Stimulated activated CD4-positive, alpha-beta T cell treated with anti-CD3 and anti-CD28 coated beads, Interleukin-2, amount 100 ng/mL, for 24 hours (primary cell): Measurements from ENCODE around the gene SPEM3.
A peak's percentile ranks its signal among the peaks of the same experiment; 100 is the strongest.

Experiments used
- DNase-seq, 2 donors: peaks; one replicate each; pipeline ENCODE4 v3.0.0-alpha.2; 2020

The SPEM3 gene

DNA sequence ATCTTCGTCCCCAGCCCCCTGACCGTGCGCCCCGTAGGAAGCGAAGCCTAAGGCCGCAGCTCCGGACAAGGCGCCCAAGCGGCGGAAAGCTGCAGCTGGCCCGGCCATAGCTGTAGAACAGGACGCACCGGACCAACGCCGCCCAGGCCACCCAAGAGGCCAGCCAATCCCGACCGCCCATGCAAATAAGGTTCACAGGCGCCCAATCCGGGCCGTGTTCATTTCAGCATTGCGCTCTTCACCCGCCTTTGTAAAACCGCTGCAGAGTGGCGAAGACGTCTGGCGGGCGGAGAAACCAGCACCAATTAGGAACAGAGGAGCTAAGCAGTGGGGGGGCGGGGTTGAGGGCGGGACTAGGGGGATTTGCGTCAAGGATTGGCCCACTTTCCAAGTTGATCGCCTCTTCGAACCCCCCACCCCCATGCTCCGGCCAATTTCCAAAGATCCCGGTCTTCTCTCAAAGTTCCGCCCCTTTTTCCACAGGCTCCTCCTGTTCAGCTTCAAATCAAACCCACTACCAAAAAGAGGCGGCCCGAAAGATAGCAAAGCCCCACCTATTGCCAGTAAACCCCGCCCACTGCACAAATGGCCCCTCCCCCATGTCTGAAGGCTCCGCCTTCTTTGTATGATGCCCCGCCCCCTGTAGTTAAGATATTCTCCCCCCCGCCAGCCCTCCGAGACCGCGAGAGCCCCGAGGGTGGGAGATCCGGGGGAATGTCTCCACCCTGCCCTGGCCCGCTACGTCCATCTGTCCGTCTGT is 24.5 kb upstream of the SPEM3 start, which contains the start of gene TMEM256:
TSS of gene TMEM256 (minus strand) at position 121 of the 760 bp plus-strand sequence. CDS start at position 108, 13 bp downstream.
- peak; percentile 94 to 95 for DNase-seq

DNA sequence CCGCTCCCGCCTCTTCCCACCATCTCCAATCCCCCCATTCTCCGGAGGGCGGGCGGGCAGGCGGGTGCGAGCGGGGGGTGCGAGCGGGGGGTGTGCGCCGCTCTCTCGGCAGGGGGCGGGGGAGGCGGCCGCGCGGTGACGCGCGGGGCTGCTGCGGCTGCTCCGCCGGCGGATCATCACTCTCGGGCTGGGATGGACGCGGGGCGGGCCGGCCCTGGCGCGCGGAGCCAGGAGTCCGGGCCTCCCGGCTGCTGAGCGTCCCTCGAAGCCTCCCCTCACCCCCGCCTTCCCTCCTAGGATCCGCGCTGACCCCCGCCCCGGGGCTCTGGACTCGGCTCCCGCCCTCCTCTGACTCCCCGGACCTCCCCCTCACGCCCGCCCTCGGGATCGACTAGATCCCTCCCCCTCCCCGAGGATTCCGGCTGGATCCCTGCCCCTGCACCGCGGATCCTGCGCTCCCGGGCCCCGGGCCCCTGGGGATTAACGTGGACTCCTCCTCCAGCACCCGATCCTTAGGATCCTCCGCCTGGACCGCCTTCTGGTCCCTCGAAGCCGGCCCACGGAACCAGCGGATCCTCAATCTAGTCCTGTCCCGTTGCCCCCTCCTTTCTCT is 23.8 kb upstream of the SPEM3 start:
- peak in 1 of 2 donors; percentile 68 for DNase-seq

DNA sequence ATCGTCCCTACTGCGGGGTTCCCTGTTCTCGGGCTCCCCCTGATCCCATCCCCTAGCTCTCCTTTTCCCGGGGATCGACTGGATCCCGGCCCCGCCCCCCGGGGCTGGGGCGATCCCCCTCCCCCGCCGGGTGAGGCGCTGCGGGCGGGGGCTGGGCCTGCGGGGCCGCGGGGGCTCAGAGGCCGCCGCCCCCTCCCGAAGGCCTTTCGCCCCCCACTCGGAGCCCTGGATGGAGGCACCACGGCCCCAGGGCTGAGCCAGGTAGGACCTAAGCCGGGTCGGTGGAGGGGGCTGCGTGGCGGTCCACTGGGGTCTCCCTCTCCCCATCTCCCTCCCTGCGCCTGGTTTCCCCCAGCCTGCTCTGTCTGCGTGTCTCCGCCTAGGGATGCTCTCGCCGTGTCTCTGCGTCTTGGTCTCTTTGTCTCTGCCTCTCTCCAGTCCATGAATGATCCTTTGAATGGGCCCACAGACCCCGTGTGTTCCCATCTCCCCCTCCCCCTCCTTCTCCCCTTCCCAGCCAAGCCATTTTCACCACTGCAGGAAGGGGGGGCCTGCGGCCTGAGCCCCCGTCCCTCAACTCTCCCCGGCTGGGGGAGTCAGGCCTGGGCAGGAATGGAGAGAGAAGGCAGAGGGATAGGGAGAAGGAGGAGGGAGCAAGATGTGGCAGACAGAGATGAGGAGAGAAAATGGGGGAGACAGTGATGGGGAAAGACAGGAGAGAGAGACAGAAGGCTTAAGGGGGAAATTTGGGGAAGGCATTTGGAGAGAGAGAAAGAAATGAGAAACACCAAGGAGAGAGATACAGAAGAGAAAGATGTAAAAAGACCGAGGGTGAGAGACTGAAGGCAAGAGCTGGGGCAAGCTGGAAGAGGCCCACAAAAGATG is 23.1 kb upstream of the SPEM3 start:
- DNase-seq, result no peak

DNA sequence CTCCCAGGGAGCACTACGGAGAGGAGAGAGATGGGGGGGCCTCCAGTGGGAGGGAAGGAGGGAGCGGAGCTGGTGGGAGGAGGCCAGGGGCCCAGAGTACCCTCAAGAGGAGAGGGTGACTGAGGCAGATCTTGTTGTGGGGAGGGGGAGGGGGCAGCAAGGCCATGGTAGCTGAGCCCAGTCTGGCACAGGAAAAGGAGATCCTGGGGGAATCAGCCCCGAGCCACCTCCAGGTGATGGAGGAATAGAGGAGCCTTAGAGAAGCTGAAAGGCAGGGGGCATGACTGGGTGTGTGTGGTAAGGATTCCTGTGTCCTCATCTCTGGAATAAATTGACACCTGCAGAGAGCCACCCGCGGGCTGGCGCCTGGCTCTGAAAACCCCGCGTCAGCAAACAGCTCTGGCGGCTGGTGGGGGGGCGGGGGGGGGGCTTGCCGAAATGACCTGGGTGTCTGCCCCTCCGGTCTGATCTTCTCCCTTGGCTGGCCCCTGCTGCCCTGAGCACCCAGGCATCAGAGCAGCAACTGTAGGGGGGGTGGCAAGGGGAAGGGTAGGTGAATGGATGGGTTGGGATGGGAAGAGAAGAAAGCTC is 22.3 kb upstream of the SPEM3 start:
- no peak for DNase-seq

- no peak for DNase-seq
These were observed 21.6 kb upstream of the SPEM3 start for GRCh38 chr17:7407082-7407481.

GRCh38 chr17:7407485-7408251 is 21.0 kb upstream of the SPEM3 start, which contains the start of gene NLGN2:
Gene NLGN2 (plus strand): TSS chr17:7407845. CDS start chr17:7408256, 411 bp downstream.
- no peak for DNase-seq

DNA sequence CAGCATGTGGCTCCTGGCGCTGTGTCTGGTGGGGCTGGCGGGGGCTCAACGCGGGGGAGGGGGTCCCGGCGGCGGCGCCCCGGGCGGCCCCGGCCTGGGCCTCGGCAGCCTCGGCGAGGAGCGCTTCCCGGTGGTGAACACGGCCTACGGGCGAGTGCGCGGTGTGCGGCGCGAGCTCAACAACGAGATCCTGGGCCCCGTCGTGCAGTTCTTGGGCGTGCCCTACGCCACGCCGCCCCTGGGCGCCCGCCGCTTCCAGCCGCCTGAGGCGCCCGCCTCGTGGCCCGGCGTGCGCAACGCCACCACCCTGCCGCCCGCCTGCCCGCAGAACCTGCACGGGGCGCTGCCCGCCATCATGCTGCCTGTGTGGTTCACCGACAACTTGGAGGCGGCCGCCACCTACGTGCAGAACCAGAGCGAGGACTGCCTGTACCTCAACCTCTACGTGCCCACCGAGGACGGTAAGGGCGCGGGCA is 20.4 kb upstream of the SPEM3 start:
- peak in 1 of 2 donors; percentile 25 for DNase-seq

DNA sequence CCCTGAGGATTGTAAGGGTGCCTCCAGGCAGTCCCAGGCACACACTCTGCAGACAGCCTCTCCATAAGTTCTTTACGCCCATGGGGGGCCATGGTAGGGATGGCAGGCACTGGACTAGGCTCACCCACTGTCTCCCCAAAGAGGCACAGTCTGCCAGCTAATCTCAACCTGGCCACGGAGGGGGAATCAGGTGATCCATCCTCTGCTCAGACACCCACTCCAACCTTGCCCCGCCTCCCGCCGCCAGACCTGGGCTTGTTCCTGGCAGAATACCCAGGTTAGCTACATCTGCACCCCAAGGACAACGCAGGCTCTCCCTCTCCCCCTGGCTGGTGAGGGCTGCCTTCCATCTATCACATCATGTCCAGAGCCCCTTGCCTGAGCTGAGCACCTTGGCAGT is 19.8 kb upstream of the SPEM3 start:
- no peak for DNase-seq

GRCh38 chr17:7409716-7410115 is 18.9 kb upstream of the SPEM3 start:
- DNase-seq, result no peak

DNA sequence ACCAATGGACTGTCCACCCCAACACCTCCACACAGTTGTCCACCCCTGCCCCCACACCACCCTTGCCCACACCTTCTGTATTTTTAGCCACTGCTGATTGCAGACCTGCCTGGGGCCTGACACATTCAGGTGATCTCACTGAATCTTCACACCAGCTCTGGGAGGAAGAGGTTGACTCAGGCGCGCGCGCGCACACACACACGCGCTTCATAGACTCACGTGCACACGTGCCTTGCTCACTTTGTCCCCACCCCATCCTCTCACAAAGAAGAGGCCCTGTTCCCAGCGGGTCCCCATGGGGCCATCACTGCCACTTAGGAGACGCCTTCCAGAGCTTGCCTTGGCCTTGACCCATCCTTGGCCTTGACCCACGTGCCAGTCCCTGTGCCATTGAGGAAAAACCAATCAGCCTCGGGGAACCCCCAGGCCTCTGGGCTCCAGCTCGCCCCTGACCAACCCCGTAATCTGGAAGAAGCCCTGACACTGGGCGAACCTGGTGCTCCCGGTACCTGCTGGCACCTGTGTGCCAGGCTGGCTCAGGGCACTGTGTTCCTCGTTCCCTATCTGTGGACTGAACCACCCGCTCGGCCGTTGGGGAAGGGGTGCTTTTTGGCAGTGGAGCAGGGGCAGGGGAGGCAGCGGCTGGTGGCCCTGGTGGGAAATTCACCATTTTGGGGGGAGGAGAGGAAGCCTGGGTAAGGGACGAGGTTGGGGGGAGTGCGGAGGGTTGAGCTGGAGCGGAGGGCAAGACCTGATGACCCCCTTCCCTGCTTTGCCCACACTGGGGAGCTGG is 17.8 kb upstream of the SPEM3 start:
- no peak for DNase-seq

- DNase-seq, result no peak
These were observed 17.3 kb upstream of the SPEM3 start for GRCh38 chr17:7411427-7411750.

DNA sequence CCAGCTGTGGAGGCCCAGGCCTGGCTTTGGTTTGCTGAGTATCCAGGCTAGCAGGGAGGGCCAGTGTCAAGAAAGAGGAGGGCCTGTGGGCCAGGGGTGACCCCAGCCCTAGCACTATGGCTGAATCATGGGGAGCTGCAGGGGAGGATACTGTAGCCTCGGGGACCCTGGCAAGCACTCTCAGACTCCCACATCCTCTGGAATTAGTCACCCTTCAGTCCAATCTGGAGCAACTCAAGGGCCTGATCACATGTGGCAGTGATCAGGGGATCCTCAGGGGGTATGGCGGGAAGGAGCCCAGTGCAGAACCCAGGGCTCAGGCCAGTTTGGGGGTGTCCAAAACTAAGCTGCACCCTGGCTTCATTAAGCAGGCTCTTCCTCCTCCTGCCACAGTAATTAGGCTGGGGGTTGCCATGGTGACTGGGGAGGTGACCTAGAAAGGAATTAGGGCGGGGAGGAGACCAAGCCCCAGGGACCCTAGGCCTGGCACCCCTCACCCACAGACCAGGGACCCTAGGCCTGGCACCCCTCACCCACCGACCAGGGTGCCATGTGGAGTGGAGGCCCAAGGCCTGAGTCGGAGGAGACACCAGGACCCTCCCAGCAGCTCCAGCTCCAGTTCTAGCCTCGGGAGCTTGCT is 15.2 kb upstream of the SPEM3 start:
- DNase-seq, result no peak

DNA sequence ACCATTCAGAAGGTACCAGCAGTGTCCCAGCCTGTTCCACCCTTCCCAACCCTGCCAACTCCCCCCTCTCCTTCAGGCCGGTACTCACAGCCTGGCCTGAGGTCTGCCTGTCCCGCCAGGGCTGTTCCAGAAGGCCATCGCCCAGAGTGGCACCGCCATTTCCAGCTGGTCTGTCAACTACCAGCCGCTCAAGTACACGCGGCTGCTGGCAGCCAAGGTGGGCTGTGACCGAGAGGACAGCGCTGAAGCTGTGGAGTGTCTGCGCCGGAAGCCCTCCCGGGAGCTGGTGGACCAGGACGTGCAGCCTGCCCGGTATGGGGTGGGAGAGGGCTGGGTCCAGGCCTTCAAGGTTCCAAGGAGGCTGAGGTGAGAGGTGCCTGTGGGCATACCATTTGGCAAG is 13.8 kb upstream of the SPEM3 start:
- DNase-seq, result no peak

GRCh38 chr17:7415784-7416183 is 12.9 kb upstream of the SPEM3 start:
- no peak for DNase-seq

- DNase-seq, result no peak
These were observed 12.3 kb upstream of the SPEM3 start for GRCh38 chr17:7416323-7416722.

DNA sequence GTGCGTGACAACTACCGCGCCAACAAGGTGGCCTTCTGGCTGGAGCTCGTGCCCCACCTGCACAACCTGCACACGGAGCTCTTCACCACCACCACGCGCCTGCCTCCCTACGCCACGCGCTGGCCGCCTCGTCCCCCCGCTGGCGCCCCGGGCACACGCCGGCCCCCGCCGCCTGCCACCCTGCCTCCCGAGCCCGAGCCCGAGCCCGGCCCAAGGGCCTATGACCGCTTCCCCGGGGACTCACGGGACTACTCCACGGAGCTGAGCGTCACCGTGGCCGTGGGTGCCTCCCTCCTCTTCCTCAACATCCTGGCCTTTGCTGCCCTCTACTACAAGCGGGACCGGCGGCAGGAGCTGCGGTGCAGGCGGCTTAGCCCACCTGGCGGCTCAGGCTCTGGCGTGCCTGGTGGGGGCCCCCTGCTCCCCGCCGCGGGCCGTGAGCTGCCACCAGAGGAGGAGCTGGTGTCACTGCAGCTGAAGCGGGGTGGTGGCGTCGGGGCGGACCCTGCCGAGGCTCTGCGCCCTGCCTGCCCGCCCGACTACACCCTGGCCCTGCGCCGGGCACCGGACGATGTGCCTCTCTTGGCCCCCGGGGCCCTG is 11.5 kb upstream of the SPEM3 start:
- DNase-seq, result no peak

GRCh38 chr17:7418472-7419152 is 10.0 kb upstream of the SPEM3 start:
- DNase-seq, result no peak

GRCh38 chr17:7419819-7420610 is 8.6 kb upstream of the SPEM3 start, which contains the start of gene SPEM1:
Gene SPEM1 (plus strand): TSS chr17:7420324. CDS start chr17:7420385, 61 bp downstream.
- DNase-seq, result no peak

DNA sequence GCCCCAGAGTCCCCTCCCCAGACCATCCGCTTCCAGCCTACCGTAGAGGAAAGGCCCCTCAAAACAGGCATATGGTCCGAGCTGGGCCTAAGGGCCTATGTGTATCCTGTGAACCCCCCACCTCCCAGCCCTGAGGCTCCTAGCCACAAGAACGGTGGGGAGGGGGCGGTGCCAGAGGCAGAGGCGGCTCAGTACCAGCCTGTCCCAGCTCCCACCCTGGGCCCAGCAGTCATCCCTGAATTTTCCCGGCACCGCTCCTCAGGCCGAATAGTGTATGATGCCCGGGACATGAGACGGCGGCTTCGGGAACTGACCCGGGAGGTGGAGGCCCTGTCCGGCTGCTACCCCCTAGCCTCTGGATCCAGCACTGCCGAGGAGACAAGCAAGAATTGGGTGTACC is 7.5 kb upstream of the SPEM3 start:
- no peak for DNase-seq
